BE2C (cell line): Measurements from ENCODE around the gene HRAS.

ENCODE experiments used
- DNase-seq: peaks from one replicate; pipeline ENCODE4 v3.0.0-alpha.2; 2020
- H3K27me3 ChIP-seq: fragments of 250-450 bp; sonication (Bioruptor Pico); 2 replicates; pipeline ENCODE4 v1.5.1; 2020; ENCODE audit warnings: mild to moderate bottlenecking
- H3K36me3 ChIP-seq: fragments of 250-450 bp; sonication (Bioruptor Pico); 2 replicates; pipeline ENCODE4 v1.5.1; 2020; ENCODE audit warnings: mild to moderate bottlenecking
- H3K4me1 ChIP-seq: fragments of 250-450 bp; sonication (Bioruptor Pico); 2 replicates; pipeline ENCODE4 v1.5.1; 2020
- H3K4me3 ChIP-seq: 2 replicates; pipeline ENCODE4 v1.5.1; 2011; ENCODE audit warnings: low read depth, low read length
- H3K9me3 ChIP-seq: fragments of 250-450 bp; sonication (Bioruptor Pico); 2 replicates; pipeline ENCODE4 v1.5.1; 2020
- CTCF ChIP-seq: IDR thresholded peaks from 2 replicates; pipeline ENCODE4 v1.5.1; 2012; ENCODE audit warnings: mild to moderate bottlenecking, low read depth, low read length

The HRAS gene

GRCh38 chr11:531919-532526, 3.4 kb downstream of the HRAS start:
- no peak for TF ChIP-seq CTCF
- Histone ChIP-seq H3K4me1 (no peaks in the 10 kb centered on the region), H3K4me3 (no peak overlapping the region), H3K36me3 (peaks cover 3% of the 10 kb centered on the region; the same call in 1 of the 2 replicates), H3K27me3 (no peaks in the 10 kb centered on the region), H3K9me3 (no peaks in the 10 kb centered on the region)
- DNase-seq = no peak

- Histone ChIP-seq H3K9me3 (no peaks in the 10 kb centered on the region), H3K4me3 (no peak overlapping the region), H3K4me1 (no peaks in the 10 kb centered on the region), H3K27me3 (no peaks in the 10 kb centered on the region), H3K36me3 (peaks cover 3% of the 10 kb centered on the region; the same call in 1 of the 2 replicates)
- TF ChIP-seq CTCF = no peak
- no peak for DNase-seq
Observed at GRCh38 chr11:530960-531831, 4.2 kb downstream of the HRAS start.

- no peak for TF ChIP-seq CTCF
- H3K4me3 ChIP-seq = no peak overlapping the region
- no peak for DNase-seq
- H3K27me3 ChIP-seq = no peaks in the 10 kb centered on the region
- H3K36me3 ChIP-seq = peaks cover 3% of the 10 kb centered on the region; the same call in 1 of the 2 replicates
- no peaks in the 10 kb centered on the region for H3K4me1 ChIP-seq
- no peaks in the 10 kb centered on the region for H3K9me3 ChIP-seq
Observed at GRCh38 chr11:529728-530411, 5.5 kb downstream of the HRAS start.

GRCh38 chr11:528815-529727, 6.3 kb downstream of the HRAS start:
- no peak for TF ChIP-seq CTCF
- Histone ChIP-seq H3K4me3 (no peak overlapping the region), H3K36me3 (peaks cover 3% of the 10 kb centered on the region; the same call in 1 of the 2 replicates), H3K27me3 (no peaks in the 10 kb centered on the region), H3K4me1 (no peaks in the 10 kb centered on the region), H3K9me3 (no peaks in the 10 kb centered on the region)
- no peak for DNase-seq

GRCh38 chr11:528166-528814, 7.1 kb downstream of the HRAS start:
- no peak for DNase-seq
- Histone ChIP-seq H3K4me1 (no peaks in the 10 kb centered on the region), H3K4me3 (no peak overlapping the region), H3K36me3 (peaks cover 3% of the 10 kb centered on the region; the same call in 1 of the 2 replicates), H3K9me3 (no peaks in the 10 kb centered on the region), H3K27me3 (no peaks in the 10 kb centered on the region)
- TF ChIP-seq CTCF = no peak
